GM18951 (cell line): ENCODE data around the gene WIPF2.

Source experiments
- POLR2A ChIP-seq: IDR thresholded peaks from 4 replicates; pipeline ENCODE4 v1.6.1; 2011; ENCODE audit warnings: mild to moderate bottlenecking; ENCODE audit not compliant: insufficient read length, insufficient read depth; ENCODE audit errors: extremely low read depth
- in situ Hi-C: fragments of 300-500 bp; cut with MboI; formaldehyde crosslinking; loops from one replicate; pipeline ENCODE4 v1.12.0; 2022; ENCODE audit warnings: low sequenced_read_pairs, mixed read lengths, inconsistent platforms; ENCODE audit not compliant: unreplicated experiment

The WIPF2 gene

GRCh38 chr17:40301315-40301714, 82.2 kb downstream of the WIPF2 start:
- in situ Hi-C loops, result loop anchor here (5.0 kb wide), 1 partner anchor 51 kb away; no protein-coding TSS in a partner anchor
- TF ChIP-seq POLR2A, result no peak

- in situ Hi-C loops, result loop anchor here (5.0 kb wide), 1 partner anchor 49 kb away; no protein-coding TSS in a partner anchor
- no peak for TF ChIP-seq POLR2A
These were observed 84.0 kb downstream of the WIPF2 start for GRCh38 chr17:40303009-40303657.

- in situ Hi-C loops, result loop anchor here (5.0 kb wide), 1 partner anchor 48 kb away; no protein-coding TSS in a partner anchor
- TF ChIP-seq POLR2A, result no peak
These were observed 84.8 kb downstream of the WIPF2 start for GRCh38 chr17:40303708-40304551.

GRCh38 chr17:40304552-40304863, 85.4 kb downstream of the WIPF2 start:
- in situ Hi-C loops, result loop anchor here (5.0 kb wide), 1 partner anchor 48 kb away; no protein-coding TSS in a partner anchor

GRCh38 chr17:40304866-40305265, 85.8 kb downstream of the WIPF2 start:
- in situ Hi-C loops, result loop anchor here (5.0 kb wide), 1 partner anchor 47 kb away; no protein-coding TSS in a partner anchor

- in situ Hi-C loops, result no loop called here
These were observed 87.3 kb downstream of the WIPF2 start for GRCh38 chr17:40306395-40306794.

GRCh38 chr17:40307001-40307730, 88.1 kb downstream of the WIPF2 start:
- in situ Hi-C loops, result no loop called here
- no peak for TF ChIP-seq POLR2A

More at GRCh38 chr17:40306395-40306794, 87.3 kb downstream of the WIPF2 start:
- TF ChIP-seq POLR2A, result no peak

GRCh38 chr17:40307740-40308239, 88.7 kb downstream of the WIPF2 start:
- no peak for TF ChIP-seq POLR2A
- in situ Hi-C loops, result no loop called here

GRCh38 chr17:40309031-40309948, 90.2 kb downstream of the WIPF2 start, which contains the start of gene RARA:
Gene RARA (plus strand): TSS chr17:40309180. CDS start chr17:40331219, 22,039 bp downstream.
- in situ Hi-C loops, result no loop called here
- no peak for TF ChIP-seq POLR2A

GRCh38 chr17:40309949-40310510, 90.9 kb downstream of the WIPF2 start:
- in situ Hi-C loops, result no loop called here
- TF ChIP-seq POLR2A, result no peak

- in situ Hi-C loops, result no loop called here
- no peak for TF ChIP-seq POLR2A
These were observed 91.8 kb downstream of the WIPF2 start for GRCh38 chr17:40310882-40311391.

- in situ Hi-C loops, result no loop called here
These were observed 92.5 kb downstream of the WIPF2 start for GRCh38 chr17:40311575-40311974.

More at GRCh38 chr17:40311575-40311974, 92.5 kb downstream of the WIPF2 start:
- TF ChIP-seq POLR2A, result no peak
